Sigmoid colon (tissue), 4 donors: ENCODE measurements around the gene GMDS.

ENCODE experiments used
- EP300 ChIP-seq, 4 donors: sonication (generic); formaldehyde crosslinking; IDR thresholded peaks; one replicate each; pipeline ENCODE4 v1.6.1; 2017; ENCODE audit warnings: antibody characterized with exemption in 4 of 4
- POLR2A ChIP-seq, 2 donors: fragments of 450-650 bp; IDR thresholded peaks; one replicate each; pipeline ENCODE4 v1.6.1; 2016; ENCODE audit warnings: antibody characterized with exemption in 2 of 2, mild to moderate bottlenecking in 2 of 2, moderate library complexity in 2 of 2

DNA sequence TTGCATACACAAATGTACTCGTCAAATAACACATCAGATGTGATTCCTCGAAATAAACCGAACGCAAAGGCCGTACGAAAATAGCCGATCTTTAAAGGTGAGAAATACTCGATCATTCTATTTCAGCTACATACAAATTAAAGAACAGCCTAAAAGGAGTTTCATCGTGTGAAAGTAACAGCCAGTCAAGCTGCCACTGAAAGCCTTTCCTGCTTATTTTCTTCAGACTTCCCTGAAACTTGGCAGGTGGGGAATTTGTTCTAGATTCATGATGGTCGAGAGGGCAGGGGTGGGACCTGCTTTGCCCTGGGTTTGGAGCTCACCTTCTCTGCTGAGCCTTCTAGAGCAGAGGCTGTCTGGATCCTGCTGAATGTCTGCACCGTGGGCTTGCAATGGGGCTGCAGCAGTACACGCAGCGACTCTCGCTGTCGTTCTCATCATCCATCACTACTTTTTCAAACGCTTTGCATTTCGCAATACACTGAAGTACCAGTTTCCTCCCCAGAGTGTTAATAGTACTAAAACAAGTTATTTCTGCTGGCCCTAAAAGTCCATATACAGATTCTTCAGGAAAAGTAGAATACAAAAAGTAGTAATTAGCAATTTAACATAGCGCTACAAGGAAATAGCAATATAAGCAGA lies 619.5 kb downstream of the GMDS start:
- TF ChIP-seq POLR2A (IDR thresholded peaks at IDR 0.05): no peak
- TF ChIP-seq EP300 (IDR thresholded peaks at IDR 0.05): no peak
